ENCODE results near the gene TXLNB.

DNA sequence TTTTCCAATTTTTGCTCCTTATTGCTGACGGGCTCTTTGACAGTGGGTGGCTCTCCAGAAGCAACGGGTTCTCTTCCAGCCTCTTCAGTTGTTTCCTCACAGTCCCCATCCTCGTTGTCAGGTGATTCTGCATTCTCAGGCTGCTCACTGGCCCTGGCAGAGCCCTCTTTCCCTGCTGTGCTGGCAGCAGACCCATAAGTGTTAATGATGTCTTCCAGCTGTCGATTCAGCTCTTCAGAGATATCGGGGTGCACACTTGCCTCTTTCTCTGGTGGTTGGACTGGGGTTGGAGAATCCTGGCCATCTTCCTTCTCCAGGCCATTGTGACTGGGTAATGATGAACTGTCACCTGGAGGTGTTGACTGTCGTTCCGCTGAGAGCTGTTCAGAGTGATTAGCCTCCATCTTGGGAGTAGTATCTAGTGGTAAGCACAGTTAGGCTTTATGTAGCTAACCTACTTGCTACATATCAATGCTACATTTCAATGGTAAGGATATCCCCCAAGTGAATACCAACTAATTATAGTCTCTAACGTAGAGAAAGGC is 3.2 kb downstream of the TXLNB start:
- TF ChIP-seq, protein P1, sequence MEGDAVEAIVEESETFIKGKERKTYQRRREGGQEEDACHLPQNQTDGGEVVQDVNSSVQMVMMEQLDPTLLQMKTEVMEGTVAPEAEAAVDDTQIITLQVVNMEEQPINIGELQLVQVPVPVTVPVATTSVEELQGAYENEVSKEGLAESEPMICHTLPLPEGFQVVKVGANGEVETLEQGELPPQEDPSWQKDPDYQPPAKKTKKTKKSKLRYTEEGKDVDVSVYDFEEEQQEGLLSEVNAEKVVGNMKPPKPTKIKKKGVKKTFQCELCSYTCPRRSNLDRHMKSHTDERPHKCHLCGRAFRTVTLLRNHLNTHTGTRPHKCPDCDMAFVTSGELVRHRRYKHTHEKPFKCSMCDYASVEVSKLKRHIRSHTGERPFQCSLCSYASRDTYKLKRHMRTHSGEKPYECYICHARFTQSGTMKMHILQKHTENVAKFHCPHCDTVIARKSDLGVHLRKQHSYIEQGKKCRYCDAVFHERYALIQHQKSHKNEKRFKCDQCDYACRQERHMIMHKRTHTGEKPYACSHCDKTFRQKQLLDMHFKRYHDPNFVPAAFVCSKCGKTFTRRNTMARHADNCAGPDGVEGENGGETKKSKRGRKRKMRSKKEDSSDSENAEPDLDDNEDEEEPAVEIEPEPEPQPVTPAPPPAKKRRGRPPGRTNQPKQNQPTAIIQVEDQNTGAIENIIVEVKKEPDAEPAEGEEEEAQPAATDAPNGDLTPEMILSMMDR (IDR thresholded peaks at IDR 0.05 in 8 of 11, conservative IDR thresholded peaks at IDR 0.05 in 3 of 11), result no peak
- no peak for TF ChIP-seq POLR2AphosphoS5 (IDR thresholded peaks at IDR 0.05)
- TF ChIP-seq POLR2A (IDR thresholded peaks at IDR 0.05), result no peak

Data from spleen (tissue), 7 donors.